ENCODE results near the gene C1orf146. TPM values are rescaled to one million over a fixed set of nuclear protein-coding genes. Genes with fewer than 3 reads are reported as not detected.
"Not testable (repeated sequence)": the region's sequence is repeated elsewhere in the genome, so short reads cannot be mapped to it uniquely, and the experiment has no call there.

The C1orf146 gene
- total and polyA plus RNA-seq, 2 donors (not counting 1 experiment from before 2014, with no cell fraction given): not detected

- ChIA-PET POLR2A (no interaction called here), CTCF (no interaction called here)
- H3K27me3 ChIP-seq (replicated peaks in 1 of 4; ENCODE audit: control extremely low read depth in 1 of 4, control insufficient read depth in 3 of 4, insufficient read depth in 4 of 4, low read length in 3 of 4): no peaks in the 10 kb centered on the region
- H2AFZ ChIP-seq (ENCODE audit: insufficient read depth, low read depth, low read length, poor library complexity, severe bottlenecking): no peak overlapping the region
- no peaks in the 10 kb centered on the region for H3K4me1 ChIP-seq (ENCODE audit: control insufficient read depth in 2 of 2, insufficient read depth in 2 of 2, low read length in 2 of 2)
- 100% methylated on average over 2 of the region's 3 CpGs for WGBS (ENCODE audit: insufficient coverage)
- no peak overlapping the region for H3K27ac ChIP-seq (ENCODE audit: low read length in 2 of 2)
- Mint-ChIP-seq H3K27me3 (no peaks in the 10 kb centered on the region), H3K4me1 (peaks cover 5% of the 10 kb centered on the region), H3K9me3 (ENCODE audit: insufficient read depth) (no peaks in the 10 kb centered on the region), H3K4me3 (no peak overlapping the region), H3K27ac (no peak overlapping the region)
- no peak overlapping the region for H3K9ac ChIP-seq (ENCODE audit: low read length)
- H4K20me1 ChIP-seq (ENCODE audit: control insufficient read depth, insufficient read depth, low read length, poor library complexity, severe bottlenecking): no peaks in the 10 kb centered on the region
- H3K36me3 ChIP-seq (replicated peaks in 1 of 2; ENCODE audit: control extremely low read depth in 1 of 2, control insufficient read depth in 1 of 2, extremely low read depth in 1 of 2, insufficient read depth in 2 of 2, low read length in 1 of 2): peaks cover 2 to 41% of the 10 kb centered on the region in 2 experiments
- ATAC-seq (ENCODE audit: low read depth) (no peak), DNase-seq (no peak)
- H3K9me3 ChIP-seq (ENCODE audit: control extremely low read depth in 1 of 3, control insufficient read depth in 2 of 3, insufficient read depth in 1 of 3, low read length in 2 of 3): no peaks in the 10 kb centered on the region
- intact Hi-C loops (cut with micrococcal nuclease): no loop called here
- no peak overlapping the region for H3K4me2 ChIP-seq (replicated peaks; ENCODE audit: low read depth, low read length, poor library complexity, severe bottlenecking)
- no peak overlapping the region for H3K4me3 ChIP-seq (ENCODE audit: control extremely low read depth in 1 of 5, extremely low read depth in 1 of 5, insufficient read depth in 1 of 5, low read depth in 2 of 5, low read length in 4 of 5)
- H3K79me2 ChIP-seq (ENCODE audit: control insufficient read depth, insufficient read depth, low read length): no peaks in the 10 kb centered on the region
- TF ChIP-seq EZH2 (IDR thresholded peaks at IDR 0.05; ENCODE audit: borderline replicate concordance, insufficient read depth, low read depth, low read length, poor library complexity, severe bottlenecking) (no peak), CTCF (IDR thresholded peaks at IDR 0.05) (no peak)
Measured at GRCh38 chr1:92276082-92276481, 58.4 kb downstream of the C1orf146 start.

GRCh38 chr1:92277105-92277723, 59.5 kb downstream of the C1orf146 start:
- H3K27me3 ChIP-seq (replicated peaks in 1 of 4; ENCODE audit: control extremely low read depth in 1 of 4, control insufficient read depth in 3 of 4, insufficient read depth in 4 of 4, low read length in 3 of 4): no peaks in the 10 kb centered on the region
- no peak overlapping the region for H3K9ac ChIP-seq (ENCODE audit: low read length)
- H3K9me3 Mint-ChIP-seq (ENCODE audit: insufficient read depth): no peaks in the 10 kb centered on the region
- intact Hi-C loops (cut with micrococcal nuclease): no loop called here
- H3K4me2 ChIP-seq (replicated peaks; ENCODE audit: low read depth, low read length, poor library complexity, severe bottlenecking): no peak overlapping the region
- ChIA-PET POLR2A (no interaction called here), CTCF (no interaction called here)
- TF ChIP-seq CTCF (IDR thresholded peaks at IDR 0.05): no peak
- TF ChIP-seq EZH2 (IDR thresholded peaks at IDR 0.05; ENCODE audit: borderline replicate concordance, insufficient read depth, low read depth, low read length, poor library complexity, severe bottlenecking): no peak
- peaks cover 2 to 39% of the 10 kb centered on the region in 2 experiments for H3K36me3 ChIP-seq (replicated peaks in 1 of 2; ENCODE audit: control extremely low read depth in 1 of 2, control insufficient read depth in 1 of 2, extremely low read depth in 1 of 2, insufficient read depth in 2 of 2, low read length in 1 of 2)
- no peak for DNase-seq
- no peak overlapping the region for H3K4me3 ChIP-seq (ENCODE audit: control extremely low read depth in 1 of 5, extremely low read depth in 1 of 5, insufficient read depth in 1 of 5, low read depth in 2 of 5, low read length in 4 of 5)
- no peak overlapping the region for H2AFZ ChIP-seq (ENCODE audit: insufficient read depth, low read depth, low read length, poor library complexity, severe bottlenecking)
- no peaks in the 10 kb centered on the region for H3K4me1 ChIP-seq (ENCODE audit: control insufficient read depth in 2 of 2, insufficient read depth in 2 of 2, low read length in 2 of 2)
- no CpG with 5 or more reads among the region's 4 CpGs for WGBS (ENCODE audit: insufficient coverage)
- H3K4me3 Mint-ChIP-seq: no peak overlapping the region
- H3K27ac Mint-ChIP-seq: no peak overlapping the region
- H3K4me1 Mint-ChIP-seq: peaks cover 5% of the 10 kb centered on the region
- H3K79me2 ChIP-seq (ENCODE audit: control insufficient read depth, insufficient read depth, low read length): no peaks in the 10 kb centered on the region
- peaks cover 0 to 1% (median 0%) of the 10 kb centered on the region in 3 donors for H3K9me3 ChIP-seq (ENCODE audit: control extremely low read depth in 1 of 3, control insufficient read depth in 2 of 3, insufficient read depth in 1 of 3, low read length in 2 of 3)
- H3K27ac ChIP-seq (ENCODE audit: low read length in 2 of 2): no peak overlapping the region
- H3K27me3 Mint-ChIP-seq: no peaks in the 10 kb centered on the region
- ATAC-seq (ENCODE audit: low read depth): no peak
- H4K20me1 ChIP-seq (ENCODE audit: control insufficient read depth, insufficient read depth, low read length, poor library complexity, severe bottlenecking): no peaks in the 10 kb centered on the region

- ATAC-seq (ENCODE audit: low read depth); H3K27ac ChIP-seq (ENCODE audit: low read length in 2 of 2); H3K27me3 Mint-ChIP-seq; H3K4me2 ChIP-seq (replicated peaks; ENCODE audit: low read depth, low read length, poor library complexity, severe bottlenecking); DNase-seq; POLR2A ChIA-PET; H3K4me1 ChIP-seq (ENCODE audit: control insufficient read depth in 2 of 2, insufficient read depth in 2 of 2, low read length in 2 of 2); H2AFZ ChIP-seq (ENCODE audit: insufficient read depth, low read depth, low read length, poor library complexity, severe bottlenecking); H3K9ac ChIP-seq (ENCODE audit: low read length); CTCF ChIA-PET; H3K4me1 Mint-ChIP-seq; H3K27me3 ChIP-seq (replicated peaks in 1 of 4; ENCODE audit: control extremely low read depth in 1 of 4, control insufficient read depth in 3 of 4, insufficient read depth in 4 of 4, low read length in 3 of 4); H3K4me3 Mint-ChIP-seq; H3K9me3 ChIP-seq (ENCODE audit: control extremely low read depth in 1 of 3, control insufficient read depth in 2 of 3, insufficient read depth in 1 of 3, low read length in 2 of 3); H4K20me1 ChIP-seq (ENCODE audit: control insufficient read depth, insufficient read depth, low read length, poor library complexity, severe bottlenecking); H3K79me2 ChIP-seq (ENCODE audit: control insufficient read depth, insufficient read depth, low read length); intact Hi-C loops (cut with micrococcal nuclease); H3K9me3 Mint-ChIP-seq (ENCODE audit: insufficient read depth); H3K27ac Mint-ChIP-seq; H3K4me3 ChIP-seq (ENCODE audit: control extremely low read depth in 1 of 5, extremely low read depth in 1 of 5, insufficient read depth in 1 of 5, low read depth in 2 of 5, low read length in 4 of 5): not testable (repeated sequence)
- 97% methylated on average over 15 of the region's 15 CpGs for WGBS (ENCODE audit: insufficient coverage)
- H3K36me3 ChIP-seq (replicated peaks in 1 of 2; ENCODE audit: control extremely low read depth in 1 of 2, control insufficient read depth in 1 of 2, extremely low read depth in 1 of 2, insufficient read depth in 2 of 2, low read length in 1 of 2): peaks cover 0 to 32% of the 10 kb centered on the region in 2 experiments
Measured at GRCh38 chr1:92279781-92280180, 62.1 kb downstream of the C1orf146 start.
